CD4-positive, alpha-beta T cell treated with Interferon gamma for 1 hour (primary cell): ENCODE results near the gene TIMM23.
"Not testable (repeated sequence)": the region's sequence is repeated elsewhere in the genome, so short reads cannot be mapped to it uniquely, and the experiment has no call there.

ENCODE experiments used
- DNase-seq: peaks from one replicate; pipeline ENCODE4 v3.0.0-alpha.2; 2020

The TIMM23 gene

DNA sequence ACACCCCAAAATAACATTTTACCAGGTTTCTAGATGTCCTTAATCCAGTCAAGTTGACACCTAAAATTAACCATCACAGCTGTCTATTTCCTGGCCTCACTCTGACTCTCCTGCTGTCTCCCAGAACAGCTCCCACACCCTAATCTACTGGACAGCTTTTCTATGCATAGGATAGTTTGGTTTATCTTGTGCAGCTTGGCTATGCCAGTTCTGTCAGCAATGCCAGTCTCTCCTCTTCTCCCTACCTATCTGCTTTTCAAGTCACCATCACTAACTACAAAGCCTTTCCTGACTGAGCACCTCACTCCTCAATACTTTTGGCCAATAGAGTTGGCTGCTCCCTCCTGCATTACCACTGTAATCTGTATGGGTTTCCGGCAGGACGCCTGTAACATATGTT, 53.1 kb downstream of the TIMM23 start:
- DNase-seq: no peak

DNA sequence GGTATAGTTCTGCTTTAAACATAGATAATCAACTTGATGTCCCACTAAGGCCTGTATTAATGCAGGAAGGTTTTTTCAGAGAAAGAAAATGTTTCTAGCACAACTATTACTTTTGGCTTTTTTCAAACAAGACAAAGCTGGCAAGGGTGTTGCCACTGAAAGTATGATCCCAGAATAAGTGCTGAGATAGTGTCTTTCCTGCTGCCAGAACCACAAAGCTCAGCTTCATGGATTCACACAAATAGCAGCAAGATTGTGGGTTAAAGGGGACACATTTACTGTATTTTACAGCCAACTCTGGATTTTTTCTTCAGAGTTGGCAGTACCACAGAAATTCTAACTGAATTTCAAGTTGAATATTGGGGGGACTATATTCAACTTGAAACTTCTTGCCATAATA, 53.8 kb downstream of the TIMM23 start:
- DNase-seq: no peak

DNA sequence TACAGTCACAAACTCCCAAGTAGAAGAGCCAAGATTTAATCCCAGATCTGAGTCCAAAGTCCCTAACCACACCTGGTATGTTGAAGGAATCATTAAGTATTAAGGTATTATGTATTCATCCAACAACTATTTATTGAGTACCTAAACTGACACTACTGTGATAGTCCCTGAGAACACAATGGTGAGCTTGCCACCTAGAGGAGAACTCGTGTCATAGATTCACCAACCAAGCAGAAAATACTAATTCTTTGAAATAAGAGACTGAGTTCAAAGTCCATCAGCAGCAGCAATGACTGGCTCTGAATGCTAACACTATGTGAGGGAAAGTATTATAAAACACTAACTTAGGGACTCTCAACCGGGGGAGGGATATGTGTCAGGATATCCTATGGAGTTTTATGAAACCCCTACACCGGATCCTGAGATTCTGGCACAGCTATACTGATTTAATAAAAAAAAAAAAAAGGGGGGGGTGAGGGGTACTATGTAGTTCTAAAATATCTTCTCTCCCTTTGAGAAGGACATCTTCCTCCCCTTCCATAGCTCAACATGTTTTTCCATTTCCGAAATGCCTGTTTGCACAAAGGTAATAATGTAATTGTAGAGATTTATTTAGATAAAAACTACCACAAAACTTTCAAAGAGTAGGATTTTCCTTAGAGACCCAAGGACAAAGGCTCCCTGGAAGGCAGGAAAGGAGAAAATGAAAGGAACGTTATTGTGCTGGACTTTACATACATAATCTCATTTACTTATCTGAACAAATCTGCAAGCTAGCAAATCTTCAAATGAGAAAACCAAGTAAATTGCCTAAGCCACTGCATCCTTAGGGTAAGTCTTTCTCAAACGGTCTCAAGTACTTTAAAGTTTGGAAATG, 56.5 kb downstream of the TIMM23 start:
- DNase-seq: no peak

DNA sequence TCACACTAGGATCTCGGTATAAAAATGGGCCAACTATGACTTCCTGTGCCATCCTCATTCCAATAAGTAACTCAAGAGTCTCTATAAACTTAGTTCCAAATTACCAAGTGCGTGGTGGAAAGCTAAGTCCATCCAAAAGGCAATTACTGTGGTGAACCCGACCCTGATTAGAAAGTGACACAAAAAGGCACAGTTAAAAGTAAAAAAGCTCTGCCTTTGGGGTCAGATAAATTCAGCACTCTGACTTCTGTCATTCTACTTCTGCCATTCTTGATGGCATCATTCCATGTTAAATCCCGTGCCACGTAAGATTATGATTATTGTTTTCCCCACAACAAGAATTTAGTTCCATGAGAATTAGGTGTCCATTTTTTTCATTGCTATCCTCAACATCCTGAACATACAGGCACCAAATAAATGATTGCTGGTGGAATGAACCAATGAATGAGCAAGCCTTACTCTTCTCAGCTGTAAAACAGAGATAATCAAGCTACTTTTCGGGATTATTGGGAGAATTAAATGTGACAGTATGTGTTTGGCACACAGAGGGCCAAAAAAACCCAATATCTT, 57.3 kb downstream of the TIMM23 start:
- no peak for DNase-seq

DNA sequence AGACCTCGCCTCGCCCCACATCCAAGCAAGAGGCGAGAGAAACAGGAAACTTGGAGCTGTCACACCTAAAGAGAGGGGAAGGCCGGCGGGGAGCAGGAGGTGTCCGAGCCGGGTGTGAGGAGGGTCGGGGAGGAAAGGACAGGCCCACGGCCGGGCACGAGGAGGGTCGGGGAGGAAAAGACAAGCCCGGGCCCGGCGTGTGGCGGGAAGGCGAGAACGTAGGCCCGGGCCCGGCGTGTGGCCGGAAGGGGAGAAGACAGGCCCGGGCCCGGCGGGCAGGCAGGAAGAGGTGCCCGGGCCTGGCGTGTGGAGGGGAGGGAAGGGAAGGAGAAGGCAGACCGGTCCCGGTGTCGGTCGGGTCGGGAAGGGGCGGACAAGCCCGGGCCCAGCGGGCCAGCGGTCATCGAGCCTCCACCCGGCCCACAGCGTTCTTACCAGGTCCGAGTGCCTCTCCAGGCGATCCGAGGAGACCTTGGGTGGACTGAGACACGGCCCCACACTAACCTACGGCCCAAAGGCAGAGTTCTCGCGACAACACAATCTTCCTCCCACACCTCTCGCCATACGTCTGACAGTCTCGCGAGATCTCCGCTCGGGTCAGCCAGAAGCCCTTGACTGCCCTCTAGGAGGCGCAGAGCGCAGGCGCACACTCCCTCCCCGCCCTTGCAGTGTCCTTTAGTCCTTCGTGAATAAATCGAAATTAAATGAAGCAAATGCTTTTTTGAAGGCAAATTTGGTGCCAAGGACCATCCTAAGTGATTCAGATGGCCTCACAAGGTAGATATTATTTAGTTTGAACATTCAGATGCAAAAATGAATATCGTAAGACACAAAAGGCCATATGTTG, 58.0 kb downstream of the TIMM23 start, which contains the start of gene NCOA4:
NCOA4 (minus strand) TSS at position 533 of the 847 bp plus-strand sequence. CDS start 13,943 bp downstream, outside the sequence.
- DNase-seq: peak; percentile 96

DNA sequence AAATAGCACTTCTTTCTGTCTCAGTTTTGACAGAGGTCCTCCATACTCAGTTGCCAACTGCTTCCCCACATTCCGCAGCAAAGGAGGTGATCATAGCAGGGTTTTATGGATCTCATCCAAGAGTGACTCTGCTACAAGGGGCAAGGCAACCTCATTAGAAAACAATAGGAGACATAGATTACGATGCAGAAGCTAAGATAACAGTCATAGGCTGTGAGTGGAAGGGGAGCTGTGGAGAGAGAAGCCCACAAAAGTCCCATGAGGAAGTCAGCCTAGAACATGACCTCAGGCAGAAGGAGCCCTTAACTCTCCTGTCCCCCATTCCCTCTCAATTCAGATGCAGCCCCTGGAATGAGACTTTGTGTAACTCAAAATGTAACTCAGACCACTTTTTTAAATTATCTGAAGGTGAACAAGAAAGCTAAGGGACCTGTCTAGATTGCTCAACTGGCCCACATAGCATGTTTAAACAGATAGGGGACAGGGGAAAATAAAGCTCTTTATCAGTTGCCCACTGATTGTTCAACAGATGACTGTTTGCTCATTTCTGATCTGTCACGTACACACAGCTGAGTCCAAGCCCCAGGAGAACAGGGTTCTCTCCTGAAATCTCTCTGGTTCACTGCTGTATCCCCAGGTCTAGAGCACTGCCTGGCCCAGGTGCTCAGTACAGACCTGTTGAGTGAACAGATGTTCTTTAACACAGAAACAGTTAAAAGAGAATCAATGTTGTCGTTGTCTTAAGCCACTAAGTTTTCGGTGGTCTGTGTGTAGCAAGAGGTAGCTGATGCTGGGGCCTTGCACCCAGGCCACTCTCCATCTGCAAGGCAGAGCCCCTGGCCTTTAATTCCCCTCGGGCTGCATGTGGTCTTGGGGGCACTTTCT, 59.6 kb downstream of the TIMM23 start:
- DNase-seq: no peak

DNA sequence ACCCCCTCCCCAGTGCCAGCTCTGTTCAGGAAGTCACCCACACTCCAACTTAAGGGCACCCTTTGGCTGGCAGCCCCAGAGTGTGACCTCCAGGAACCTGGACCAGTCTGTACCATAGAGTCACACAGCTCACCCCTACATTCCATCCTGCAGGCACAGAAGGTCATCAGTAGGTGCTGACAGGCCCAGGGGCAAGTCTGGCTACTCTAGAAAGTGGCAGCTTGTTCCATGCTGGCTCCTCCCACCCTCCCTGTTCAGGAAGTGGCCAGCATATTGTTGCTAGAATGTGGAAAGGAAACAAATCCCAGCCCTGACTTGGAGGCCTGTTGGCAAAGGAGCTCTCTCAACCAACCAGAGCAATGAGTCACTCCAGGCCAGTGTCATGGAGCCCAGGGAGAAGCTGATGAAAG, 61.3 kb downstream of the TIMM23 start:
- DNase-seq: no peak

DNA sequence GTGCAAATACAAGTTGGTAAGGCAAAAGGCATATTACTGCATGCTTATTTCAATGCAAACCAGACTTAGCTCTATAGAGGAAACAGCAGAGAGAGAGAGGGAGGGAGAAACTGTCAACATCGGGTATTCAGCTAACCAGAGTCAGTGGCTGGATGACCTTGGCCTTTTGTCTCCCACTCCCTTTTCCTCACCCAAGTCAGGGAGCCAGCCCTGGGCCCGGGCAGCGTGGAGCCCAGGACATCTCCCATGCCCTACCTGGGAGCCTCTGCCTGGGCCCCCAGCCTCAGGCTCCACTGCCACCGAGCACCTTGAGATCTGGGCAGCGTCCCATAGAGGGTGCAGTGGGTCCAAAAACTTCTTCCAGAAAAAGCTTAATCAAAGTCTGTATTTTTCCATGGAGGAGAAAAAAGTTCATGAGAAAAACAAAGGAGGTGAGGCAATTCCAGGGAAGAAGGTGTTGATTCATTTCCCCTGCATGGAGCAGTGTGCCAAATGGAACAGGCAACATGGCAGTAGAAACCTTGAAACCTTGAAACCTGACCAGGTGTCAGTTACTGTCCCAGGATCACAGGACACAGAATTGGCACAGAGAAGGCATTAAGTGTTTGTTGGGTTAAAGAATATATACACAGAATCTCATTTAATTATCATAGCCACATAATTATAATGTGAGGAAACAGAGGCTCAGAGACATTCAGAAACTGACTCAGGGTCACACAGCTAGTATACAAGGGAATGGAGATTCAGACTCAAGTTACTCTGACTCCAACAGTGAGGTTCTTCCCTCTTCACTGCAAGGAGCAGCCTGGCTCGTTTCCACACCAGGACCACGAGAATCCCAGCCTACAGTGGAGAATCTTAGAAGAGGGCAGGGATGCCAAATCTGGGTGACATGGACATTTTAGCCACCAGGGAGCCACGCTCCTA, 63.9 kb downstream of the TIMM23 start:
- no peak for DNase-seq

DNA sequence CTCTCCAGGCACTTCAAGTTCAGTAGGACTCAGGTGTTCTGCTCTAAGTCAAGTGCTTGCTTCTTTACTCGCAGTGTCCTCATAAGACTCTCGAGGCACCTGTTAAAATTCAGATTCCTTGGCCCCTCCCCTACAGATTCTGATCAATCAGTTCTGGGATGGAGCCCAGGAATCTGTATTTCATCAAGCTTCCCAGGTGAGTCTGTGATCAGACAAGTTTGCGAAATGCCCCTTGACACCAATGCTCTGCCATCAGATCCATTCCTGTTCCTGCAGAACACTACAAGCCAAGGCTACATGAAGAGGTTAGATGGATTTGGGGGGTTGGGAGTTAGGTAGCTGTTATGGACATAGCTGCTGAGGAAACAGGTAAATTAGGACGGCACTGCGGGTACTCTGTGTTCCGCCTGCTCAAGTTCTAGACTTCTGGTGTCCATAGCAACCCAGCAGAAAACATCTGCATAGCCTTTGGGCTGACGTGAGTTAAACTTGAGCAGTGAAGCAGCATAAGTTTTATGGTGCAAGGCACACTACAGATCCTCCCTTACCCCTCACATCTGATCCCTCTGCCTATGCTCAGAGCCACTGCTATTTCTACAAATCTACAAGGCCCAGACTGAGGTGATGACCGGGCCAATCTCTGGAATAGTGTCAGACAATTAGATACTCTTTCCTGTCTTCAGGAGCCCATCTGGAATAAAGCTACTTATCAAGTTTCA, 65.0 kb downstream of the TIMM23 start:
- DNase-seq: no peak

DNA sequence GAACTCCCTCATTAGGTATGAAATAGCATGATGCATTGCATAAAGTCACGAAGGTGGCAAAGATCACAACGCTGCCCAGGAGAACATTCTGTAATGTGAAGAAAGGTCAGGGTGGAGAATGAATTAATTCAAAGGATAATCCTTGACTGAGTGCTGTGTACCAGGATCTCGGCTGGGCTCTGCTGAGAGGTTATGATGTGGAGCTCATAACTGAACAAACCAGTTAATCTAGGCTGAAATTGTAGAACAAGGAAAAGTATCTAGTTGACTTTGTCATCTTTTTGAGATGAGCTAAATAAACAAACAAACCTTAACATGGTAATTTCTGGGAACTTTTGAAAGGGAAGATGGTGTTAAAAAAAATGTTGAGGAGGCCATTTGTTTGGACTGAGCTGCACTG, 67.7 kb downstream of the TIMM23 start:
- no peak for DNase-seq

DNA sequence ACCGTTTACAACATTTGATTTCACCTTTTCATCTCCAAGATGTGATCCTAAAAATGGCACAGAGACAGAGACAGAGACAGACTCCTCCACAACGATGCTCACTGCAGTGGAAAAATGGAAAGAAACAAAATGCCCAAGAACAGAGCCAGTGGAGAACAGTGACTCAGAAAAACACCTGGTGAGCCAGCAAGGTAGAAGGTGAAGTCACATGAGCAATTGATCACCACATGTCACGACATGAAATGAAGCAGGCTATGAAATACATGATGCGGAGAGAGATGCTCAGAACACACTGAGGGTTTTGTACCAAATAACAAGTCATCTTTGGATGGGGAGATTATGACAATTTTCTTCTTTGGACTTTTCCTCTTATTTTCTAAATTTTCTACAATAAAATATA, 70.2 kb downstream of the TIMM23 start:
- DNase-seq: no peak

DNA sequence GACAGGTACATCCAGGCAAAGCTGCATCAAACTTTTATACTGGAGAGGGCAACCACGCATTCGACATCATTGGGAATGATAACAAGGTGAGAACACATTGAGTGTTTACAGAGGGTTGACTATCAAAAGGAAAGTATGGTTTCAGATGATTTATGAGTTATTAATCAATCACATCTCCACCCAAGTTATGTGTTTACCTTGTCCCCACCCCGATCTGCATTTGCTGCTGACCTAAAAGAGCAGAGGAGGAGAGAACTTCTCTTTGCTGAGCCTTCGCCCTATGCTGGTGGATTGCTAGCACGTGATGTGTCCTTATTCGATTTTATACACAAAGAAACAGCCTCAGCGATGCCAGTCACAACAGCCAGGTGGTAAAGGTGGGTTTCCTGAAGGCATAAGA, 74.0 kb downstream of the TIMM23 start, which contains the start of gene MSMB:
MSMB (minus strand) TSS at position 9 of the 400 bp plus-strand sequence. CDS start 32 bp downstream, outside the sequence.
- no peak for DNase-seq

DNA sequence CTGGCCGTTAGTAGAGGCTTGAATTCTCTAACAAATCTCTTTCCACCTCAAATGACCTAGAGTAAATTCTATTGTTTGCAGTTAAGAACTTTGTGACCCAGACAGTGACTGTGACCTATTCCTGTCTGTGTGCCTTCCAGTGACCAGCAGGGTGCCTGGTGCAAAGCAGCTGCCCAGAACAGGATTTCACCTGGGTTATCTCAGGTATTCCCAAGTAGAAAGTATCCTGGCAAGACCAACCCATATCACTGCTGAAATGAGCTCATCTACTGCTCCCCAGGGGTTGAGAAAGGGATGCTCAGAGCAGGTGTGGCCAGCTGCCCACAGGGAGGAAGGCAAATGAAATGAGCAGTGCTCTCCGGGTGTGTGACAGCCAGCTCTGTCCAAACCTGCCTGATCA, 75.9 kb downstream of the TIMM23 start:
- DNase-seq: no peak

DNA sequence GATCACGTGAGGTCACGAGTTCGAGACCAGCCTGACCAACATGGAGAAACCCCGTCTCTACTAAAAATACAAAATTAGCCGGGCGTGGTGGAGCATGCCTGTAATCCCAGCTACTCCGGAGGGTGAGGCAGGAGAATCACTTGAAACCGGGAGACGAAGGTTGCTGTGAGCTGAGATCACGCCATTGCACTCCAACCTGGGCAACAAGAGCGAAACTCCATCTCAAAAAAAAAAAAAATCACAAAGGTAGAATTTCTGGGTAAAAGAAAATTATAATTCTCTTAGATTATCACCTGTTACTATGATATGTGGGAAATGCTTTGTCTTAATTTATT, 77.2 kb downstream of the TIMM23 start:
- DNase-seq: not testable (repeated sequence)

DNA sequence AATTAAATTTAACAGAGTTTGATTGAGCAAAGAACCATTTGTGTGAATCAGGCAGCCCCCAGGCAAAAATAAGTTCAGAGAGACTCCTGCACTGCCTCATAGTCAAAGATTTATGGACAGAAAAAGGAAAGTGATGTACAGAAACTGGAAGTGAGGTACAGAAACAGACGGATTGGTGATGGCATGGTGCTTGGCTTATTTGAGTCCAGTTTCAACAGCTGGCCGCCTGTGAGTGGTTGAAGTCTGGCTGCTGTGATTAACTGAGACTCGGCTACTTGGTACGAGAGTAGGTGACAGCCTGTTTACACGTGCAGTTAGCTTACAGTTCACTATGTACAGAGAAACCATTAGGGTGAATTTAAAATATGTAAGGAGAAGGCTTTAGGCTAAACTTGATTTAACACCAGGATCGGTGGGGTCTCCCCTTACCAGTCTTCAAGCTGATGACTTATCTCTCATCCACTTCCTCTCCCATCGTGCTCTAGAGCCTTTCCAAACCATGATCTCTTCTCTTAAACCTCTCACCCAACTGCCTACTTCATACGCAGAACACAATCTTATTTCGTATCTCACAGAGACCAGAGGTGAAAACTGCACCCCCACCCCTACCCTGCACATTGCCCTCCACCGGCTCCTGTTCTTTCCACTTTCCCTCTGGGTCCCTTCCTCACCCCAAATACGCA, 78.8 kb downstream of the TIMM23 start:
- no peak for DNase-seq

DNA sequence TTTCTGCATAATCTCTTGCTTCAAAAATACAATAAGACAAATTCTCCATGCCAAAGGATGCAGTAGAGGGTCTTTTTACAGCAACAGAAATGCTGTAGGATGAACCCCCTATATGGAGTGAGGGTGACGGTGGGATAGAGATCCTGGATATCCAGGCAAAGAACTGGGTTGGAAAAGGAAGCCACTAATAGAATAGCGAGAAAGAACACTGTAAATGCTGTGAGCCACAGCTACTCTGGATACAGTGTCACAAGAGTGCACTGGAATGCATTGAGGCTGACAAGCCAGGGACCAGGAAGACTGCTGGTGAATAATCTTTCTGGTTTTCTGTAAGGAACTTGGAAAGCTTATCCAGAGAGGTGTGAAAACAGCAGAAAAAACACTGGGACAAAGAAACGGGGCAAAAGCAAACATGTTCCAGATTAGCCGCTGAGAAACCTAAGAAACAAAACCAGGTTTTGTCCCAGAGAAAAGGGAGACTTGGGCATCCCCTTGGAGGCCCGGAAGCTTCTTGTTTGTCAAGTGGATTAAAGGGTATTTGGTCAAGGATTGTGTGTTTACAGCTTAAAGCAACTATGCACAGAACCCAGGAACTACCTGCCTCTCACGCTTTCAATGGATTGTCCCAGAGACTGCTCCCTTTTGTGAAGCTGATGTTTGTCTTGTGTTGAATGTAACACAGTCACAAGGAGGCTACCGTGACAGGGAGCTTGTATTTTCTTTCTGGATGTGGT, 79.9 kb downstream of the TIMM23 start:
- DNase-seq: no peak

DNA sequence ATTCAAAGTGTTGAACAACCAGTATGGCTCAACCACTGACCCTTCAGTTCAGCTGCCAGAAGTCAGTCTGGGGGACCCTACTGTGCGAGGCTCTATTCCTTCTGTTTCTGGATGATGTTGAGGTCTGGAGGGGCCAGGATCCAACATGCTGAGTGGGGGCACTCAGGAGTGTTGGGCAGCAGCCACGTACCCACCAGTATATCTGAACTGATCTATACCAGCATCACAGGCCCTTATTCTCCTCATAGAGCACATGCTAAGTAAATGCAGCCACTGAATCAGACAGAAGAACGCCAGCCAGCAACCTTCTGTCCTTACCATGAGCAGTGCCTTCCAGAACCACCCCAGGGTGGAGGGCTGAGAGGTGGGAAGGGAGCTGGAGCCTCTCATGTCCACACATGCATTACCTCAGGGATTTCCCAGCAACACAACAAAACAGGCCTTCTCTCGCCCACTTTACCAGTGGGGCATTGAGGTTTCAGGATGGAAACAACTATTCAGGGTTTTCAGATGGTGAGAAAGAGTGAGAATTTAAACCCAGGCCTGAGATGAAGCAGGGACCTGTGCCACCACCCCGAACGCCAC, 80.6 kb downstream of the TIMM23 start:
- no peak for DNase-seq
